GM10266 (cell line): Measurements from ENCODE around the gene SEMG1.

Source experiments
- DNase-seq: peaks from one replicate; pipeline ENCODE4 v3.0.0; 2012; ENCODE audit errors: extremely low spot score
- TF ChIP-seq, protein P1 (sequence below): IDR thresholded peaks from 2 replicates; pipeline ENCODE4 v1.5.1; 2012; ENCODE audit warnings: mild to moderate bottlenecking, low read depth; ENCODE audit not compliant: control insufficient read depth, insufficient read depth; ENCODE audit errors: missing control alignments

SEMG1 gene

DNA sequence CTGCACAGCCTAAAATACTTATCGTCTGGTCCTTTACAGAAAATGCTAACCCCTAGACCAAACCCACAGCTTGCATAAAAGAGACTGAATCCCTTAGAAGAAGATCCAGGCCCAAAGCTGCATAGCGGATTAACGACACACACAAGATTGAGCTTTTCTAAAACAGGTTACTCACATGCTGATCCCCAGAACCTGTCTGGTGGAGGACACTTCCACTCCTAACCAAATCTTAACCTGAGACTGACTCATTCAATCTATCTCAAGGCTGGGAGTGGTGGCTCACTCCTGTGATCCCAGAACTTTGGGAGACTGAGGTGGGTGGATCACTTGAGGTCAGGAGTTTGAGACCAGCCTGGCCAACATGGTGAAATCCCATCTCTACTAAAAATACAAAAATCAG lies 50.3 kb downstream of the SEMG1 start:
- TF ChIP-seq, protein P1, sequence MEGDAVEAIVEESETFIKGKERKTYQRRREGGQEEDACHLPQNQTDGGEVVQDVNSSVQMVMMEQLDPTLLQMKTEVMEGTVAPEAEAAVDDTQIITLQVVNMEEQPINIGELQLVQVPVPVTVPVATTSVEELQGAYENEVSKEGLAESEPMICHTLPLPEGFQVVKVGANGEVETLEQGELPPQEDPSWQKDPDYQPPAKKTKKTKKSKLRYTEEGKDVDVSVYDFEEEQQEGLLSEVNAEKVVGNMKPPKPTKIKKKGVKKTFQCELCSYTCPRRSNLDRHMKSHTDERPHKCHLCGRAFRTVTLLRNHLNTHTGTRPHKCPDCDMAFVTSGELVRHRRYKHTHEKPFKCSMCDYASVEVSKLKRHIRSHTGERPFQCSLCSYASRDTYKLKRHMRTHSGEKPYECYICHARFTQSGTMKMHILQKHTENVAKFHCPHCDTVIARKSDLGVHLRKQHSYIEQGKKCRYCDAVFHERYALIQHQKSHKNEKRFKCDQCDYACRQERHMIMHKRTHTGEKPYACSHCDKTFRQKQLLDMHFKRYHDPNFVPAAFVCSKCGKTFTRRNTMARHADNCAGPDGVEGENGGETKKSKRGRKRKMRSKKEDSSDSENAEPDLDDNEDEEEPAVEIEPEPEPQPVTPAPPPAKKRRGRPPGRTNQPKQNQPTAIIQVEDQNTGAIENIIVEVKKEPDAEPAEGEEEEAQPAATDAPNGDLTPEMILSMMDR: no peak
- DNase-seq: no peak

DNA sequence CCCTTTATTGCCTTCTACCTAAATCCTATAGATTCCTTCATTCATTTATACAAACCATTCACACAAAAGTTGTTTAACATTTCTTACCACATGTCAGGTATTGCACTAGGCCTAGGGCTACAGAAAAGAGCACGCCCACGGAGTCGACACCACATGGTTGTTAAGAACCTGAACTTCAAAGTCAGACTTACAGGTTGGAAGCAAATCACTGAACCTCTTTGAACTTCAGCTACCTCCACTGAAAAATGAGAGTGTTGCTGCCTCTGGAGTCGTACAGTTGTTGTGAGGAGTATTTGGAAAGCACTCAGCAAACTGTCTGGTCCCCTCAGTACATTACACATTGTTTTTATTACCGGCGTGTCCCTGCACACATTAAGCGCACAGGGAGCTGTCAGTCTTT lies 50.9 kb downstream of the SEMG1 start:
- TF ChIP-seq, protein P1: no peak
- DNase-seq: no peak

DNA sequence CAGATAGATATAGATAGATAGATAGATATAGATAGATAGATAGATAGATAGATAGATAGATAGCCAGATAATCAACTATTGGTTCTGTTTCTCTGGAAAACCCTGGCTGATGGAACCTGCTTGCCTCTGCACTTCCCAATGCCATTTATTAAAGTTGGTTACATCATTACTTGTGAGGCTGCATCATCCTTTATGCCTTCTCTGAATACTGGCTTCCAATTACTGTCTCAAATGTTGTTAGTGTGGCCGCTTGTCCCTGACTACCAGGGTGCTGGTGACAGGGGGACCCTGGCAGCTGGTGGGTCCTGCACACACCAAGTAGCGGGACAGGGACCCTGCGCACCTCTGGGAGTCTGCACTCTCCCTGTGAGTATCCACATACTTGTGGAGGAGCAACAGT lies 51.4 kb downstream of the SEMG1 start:
- no peak for DNase-seq
- TF ChIP-seq, protein P1: no peak

DNA sequence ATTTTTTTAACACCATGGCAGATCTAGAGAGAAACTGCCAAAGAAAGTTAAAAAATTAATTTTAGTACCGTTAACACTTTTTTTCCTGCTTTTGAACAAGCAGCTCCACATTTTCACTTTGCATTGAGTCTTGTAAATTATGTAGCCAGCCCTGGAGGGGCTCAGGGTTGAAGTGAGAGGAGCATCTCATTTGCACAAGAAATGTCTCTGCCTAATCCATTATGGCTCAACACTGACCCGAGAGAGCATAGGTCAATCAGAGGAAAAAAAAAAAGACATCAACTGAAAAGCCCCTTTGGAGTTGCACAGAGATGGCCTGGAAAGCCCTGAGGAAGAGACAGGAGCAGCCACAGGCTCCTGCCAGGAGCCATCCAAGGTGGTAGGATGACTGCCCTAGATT lies 51.8 kb downstream of the SEMG1 start:
- TF ChIP-seq, protein P1: no peak
- DNase-seq: no peak
